GM23248 (cell line): ENCODE measurements around the gene RAB36. TPM values are rescaled to one million over a fixed set of nuclear protein-coding genes. Genes with fewer than 3 reads are reported as not detected.

Experiments used
- DNase-seq: peaks from one replicate; pipeline ENCODE4 v3.0.0-alpha.2; 2015
- H2AFZ ChIP-seq: fragments of 200-600 bp; sonication (generic); 2 replicates; pipeline ENCODE4 v1.6.1; 2016; ENCODE audit warnings: antibody characterized with exemption
- H3F3A ChIP-seq: fragments of 200-600 bp; sonication (generic); 2 replicates; pipeline ENCODE4 v1.6.1; 2016; ENCODE audit warnings: mild to moderate bottlenecking, antibody characterized with exemption, mixed run types; ENCODE audit not compliant: insufficient read depth
- H3K27ac ChIP-seq: fragments of 200-600 bp; sonication (generic); 2 replicates; pipeline ENCODE4 v1.5.1; 2016; ENCODE audit warnings: mild to moderate bottlenecking
- H3K27me3 ChIP-seq: fragments of 200-600 bp; sonication (generic); replicated peaks from 2 replicates; pipeline ENCODE4 v1.6.1; 2016; ENCODE audit warnings: mild to moderate bottlenecking; ENCODE audit not compliant: insufficient read depth
- H3K36me3 ChIP-seq: fragments of 200-600 bp; sonication (generic); 2 replicates; pipeline ENCODE4 v1.6.1; 2016; ENCODE audit warnings: low read depth, mild to moderate bottlenecking
- H3K4me1 ChIP-seq: fragments of 200-600 bp; sonication (generic); 2 replicates; pipeline ENCODE4 v1.6.1; 2016; ENCODE audit warnings: mild to moderate bottlenecking; ENCODE audit not compliant: insufficient read depth
- H3K4me2 ChIP-seq: fragments of 200-600 bp; sonication (generic); one replicate; pipeline ENCODE4 v1.6.1; 2016; ENCODE audit warnings: mild to moderate bottlenecking; ENCODE audit not compliant: unreplicated experiment
- H3K4me3 ChIP-seq: fragments of 200-600 bp; sonication (generic); 2 replicates; pipeline ENCODE4 v1.5.1; 2016; ENCODE audit warnings: mild to moderate bottlenecking
- H3K79me2 ChIP-seq: fragments of 200-600 bp; sonication (generic); 2 replicates; pipeline ENCODE4 v1.6.1; 2016; ENCODE audit warnings: mild to moderate bottlenecking; ENCODE audit not compliant: insufficient read depth
- H3K9ac ChIP-seq: fragments of 200-600 bp; sonication (generic); 2 replicates; pipeline ENCODE4 v1.6.1; 2016; ENCODE audit warnings: mild to moderate bottlenecking
- H3K9me2 ChIP-seq: fragments of 200-600 bp; sonication (generic); 2 replicates; pipeline ENCODE4 v1.6.1; 2016; ENCODE audit warnings: mixed run types, mild to moderate bottlenecking, moderate library complexity; ENCODE audit not compliant: insufficient read depth
- H3K9me3 ChIP-seq: fragments of 200-600 bp; sonication (generic); one replicate; pipeline ENCODE4 v1.6.1; 2017; ENCODE audit warnings: low read depth
- H4K20me1 ChIP-seq: fragments of 200-600 bp; sonication (generic); 2 replicates; pipeline ENCODE4 v1.6.0; 2016; ENCODE audit not compliant: insufficient read depth
- EZH2 ChIP-seq: fragments of 200-600 bp; sonication (generic); IDR thresholded peaks from 2 replicates; pipeline ENCODE4 v1.6.1; 2018; ENCODE audit warnings: antibody characterized with exemption, mild to moderate bottlenecking; ENCODE audit not compliant: insufficient read depth, poor library complexity, severe bottlenecking
- EZH2phosphoT487 ChIP-seq: fragments of 200-600 bp; sonication (generic); IDR thresholded peaks from 2 replicates; pipeline ENCODE4 v1.6.1; 2018; ENCODE audit warnings: antibody characterized with exemption, moderate library complexity, mild to moderate bottlenecking, low read depth; ENCODE audit not compliant: insufficient read depth
- WGBS, 2 experiments: methylation state at CpG; one replicate each; pipeline ENCODE4 v1.1.6; 2015 to 2017; ENCODE audit warnings: low lambda C conversion rate in 2 of 2, low coverage in 1 of 2; ENCODE audit errors: missing lambda C conversion rate in 2 of 2; 5-methylcytosine and 5-hydroxymethylcytosine counted together
- in situ Hi-C: fragments of 300-500 bp; cut with MboI; formaldehyde crosslinking; loops from 2 replicates; pipeline ENCODE4 v1.15.0; 2020
- polyA plus RNA-seq: library from polyadenylated mRNA; unstranded; fragments of >200 nt; fragmentation: Nextera tagmentation; extraction: Ambion mirVana; gene quantifications from 2 replicates; pipeline ENCODE4 v1.2.1, GENCODE V29; 2016
- total RNA-seq: library from RNA; depleted of rRNA; stranded (reverse); fragments of >200 nt; shearing (Covaris generic); gene quantifications from 2 replicates; pipeline ENCODE4 v1.2.3, GENCODE V29; 2014

The RAB36 gene
- total and polyA plus RNA-seq, 2 experiments from 2014 or later, result 3.5 to 6.8 TPM

DNA sequence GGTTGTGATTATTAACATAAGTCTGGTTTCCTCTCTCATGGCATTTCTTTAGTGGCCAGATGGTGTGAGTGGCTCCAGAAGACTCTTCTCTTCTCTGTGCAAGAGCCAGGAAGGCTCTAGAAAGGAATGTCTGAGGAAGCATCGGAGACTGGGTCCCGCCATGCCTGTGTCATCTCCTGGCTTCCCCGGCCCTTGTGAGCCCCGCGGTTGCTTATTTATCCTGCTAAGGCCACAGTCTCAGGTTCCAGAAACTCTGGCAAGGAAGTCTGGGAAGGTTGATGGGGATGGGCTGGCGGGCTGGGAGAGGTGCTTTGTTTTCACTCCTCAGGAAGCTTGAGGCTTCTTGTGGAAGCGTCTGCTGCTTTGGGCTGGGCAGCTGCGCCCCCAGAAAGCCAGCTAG is 53.9 kb downstream of the RAB36 start:
- no peak overlapping the region for H2AFZ ChIP-seq
- TF ChIP-seq EZH2phosphoT487 (no peak), EZH2 (no peak)
- no peaks in the 10 kb centered on the region for H3K9me3 ChIP-seq
- peaks cover 98% of the 10 kb centered on the region for H3K79me2 ChIP-seq
- H3K36me3 ChIP-seq, result no peaks in the 10 kb centered on the region
- no peak overlapping the region for H3K9ac ChIP-seq
- no peak overlapping the region for H3K4me3 ChIP-seq
- no peaks in the 10 kb centered on the region for H4K20me1 ChIP-seq
- H3K27ac ChIP-seq, result no peak overlapping the region
- 91 to 93% methylated on average over 8 of the region's 8 CpGs for WGBS, 2 experiments
- H3K9me2 ChIP-seq, result no peaks in the 10 kb centered on the region
- H3K4me2 ChIP-seq, result no peak overlapping the region
- peaks cover 2% of the 10 kb centered on the region; the same call in 1 of the 2 replicates for H3F3A ChIP-seq
- H3K27me3 ChIP-seq, result no peaks in the 10 kb centered on the region
- peaks cover 7% of the 10 kb centered on the region; the same call in 1 of the 2 replicates for H3K4me1 ChIP-seq
- in situ Hi-C loops, result loop anchor here (25.0 kb wide), 1 partner anchor 338 kb away; no protein-coding TSS in a partner anchor
- DNase-seq, result no peak

DNA sequence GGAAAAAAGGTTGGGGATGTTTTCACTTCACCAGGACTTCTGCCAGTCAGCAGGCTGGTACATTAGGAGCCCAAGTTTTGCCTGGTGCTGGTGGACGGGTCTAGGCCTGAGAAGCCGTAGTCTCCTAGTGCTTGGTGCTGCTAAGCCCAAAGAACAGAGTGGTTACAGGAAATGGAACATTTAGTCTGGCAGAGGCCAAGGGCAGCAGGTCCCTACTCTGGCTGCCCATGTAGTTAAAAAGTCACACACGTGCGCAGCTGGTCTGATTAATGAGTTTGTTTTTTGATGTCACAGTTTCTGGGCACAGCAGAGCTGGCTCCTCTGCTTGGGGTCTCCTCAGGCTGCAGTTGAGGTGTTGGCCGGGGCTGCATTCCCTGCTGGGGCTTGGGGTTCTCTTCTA is 55.6 kb downstream of the RAB36 start:
- TF ChIP-seq EZH2phosphoT487, result no peak
- no peak for TF ChIP-seq EZH2
- H3K9me2 ChIP-seq, result no peaks in the 10 kb centered on the region
- 93% methylated on average over 5 of the region's 5 CpGs for WGBS, 2 experiments
- peaks cover 14% of the 10 kb centered on the region for H3F3A ChIP-seq
- peaks cover 24% of the 10 kb centered on the region for H3K4me1 ChIP-seq
- H3K4me3 ChIP-seq, result no peak overlapping the region
- peaks cover 95% of the 10 kb centered on the region for H3K79me2 ChIP-seq
- H3K9ac ChIP-seq, result no peak overlapping the region
- H3K27me3 ChIP-seq, result no peaks in the 10 kb centered on the region
- no peak overlapping the region for H3K27ac ChIP-seq
- in situ Hi-C loops, result no loop called here
- no peaks in the 10 kb centered on the region for H4K20me1 ChIP-seq
- no peaks in the 10 kb centered on the region for H3K36me3 ChIP-seq
- no peak for DNase-seq
- H3K9me3 ChIP-seq, result no peaks in the 10 kb centered on the region
- no peak overlapping the region for H2AFZ ChIP-seq
- no peak overlapping the region for H3K4me2 ChIP-seq

DNA sequence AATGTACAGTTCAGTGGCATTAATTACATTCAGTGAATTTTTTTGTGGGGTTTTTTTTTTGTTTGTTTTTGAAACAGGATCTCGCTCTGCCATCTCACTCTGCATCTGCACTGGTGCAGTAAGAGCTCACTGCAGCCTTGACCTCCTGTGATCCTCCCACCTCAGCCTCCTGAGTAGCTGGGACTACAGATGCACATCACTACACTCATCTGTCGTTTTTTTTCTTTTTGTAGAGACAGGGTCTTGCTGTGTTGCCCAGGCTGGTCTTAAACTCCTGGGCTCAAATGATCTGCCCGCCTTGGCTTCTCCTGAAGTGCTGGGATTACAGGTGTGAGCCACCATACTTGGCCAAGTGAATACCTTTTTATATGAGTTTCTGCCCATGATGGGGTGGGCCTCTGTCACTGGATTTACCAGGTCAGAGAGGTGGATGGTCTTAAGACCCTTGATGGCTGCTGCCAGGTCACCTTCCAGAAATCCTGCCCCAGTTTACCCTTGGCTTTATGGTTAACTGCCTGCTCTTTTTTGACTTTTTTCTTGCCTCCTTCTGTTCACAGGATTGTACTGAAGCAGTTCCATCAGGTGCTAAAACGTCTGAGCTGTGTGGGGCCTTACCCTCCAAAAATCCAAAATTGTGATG is 57.7 kb downstream of the RAB36 start:
- Histone ChIP-seq H4K20me1 (no peaks in the 10 kb centered on the region), H3K27ac (no peak overlapping the region), H3K4me3 (no peak overlapping the region), H3K9me3 (no peaks in the 10 kb centered on the region), H3K9me2 (no peaks in the 10 kb centered on the region), H3K36me3 (no peaks in the 10 kb centered on the region), H3K79me2 (peaks cover 94% of the 10 kb centered on the region), H3K9ac (no peak overlapping the region), H3K27me3 (no peaks in the 10 kb centered on the region), H3K4me2 (no peak overlapping the region), H3F3A (peaks cover 14% of the 10 kb centered on the region), H3K4me1 (peaks cover 24% of the 10 kb centered on the region), H2AFZ (no peak overlapping the region)
- DNase-seq, result no peak
- in situ Hi-C loops, result no loop called here
- WGBS, 2 experiments, result 88 to 90% methylated on average over 4 of the region's 4 CpGs
- no peak for TF ChIP-seq EZH2phosphoT487

DNA sequence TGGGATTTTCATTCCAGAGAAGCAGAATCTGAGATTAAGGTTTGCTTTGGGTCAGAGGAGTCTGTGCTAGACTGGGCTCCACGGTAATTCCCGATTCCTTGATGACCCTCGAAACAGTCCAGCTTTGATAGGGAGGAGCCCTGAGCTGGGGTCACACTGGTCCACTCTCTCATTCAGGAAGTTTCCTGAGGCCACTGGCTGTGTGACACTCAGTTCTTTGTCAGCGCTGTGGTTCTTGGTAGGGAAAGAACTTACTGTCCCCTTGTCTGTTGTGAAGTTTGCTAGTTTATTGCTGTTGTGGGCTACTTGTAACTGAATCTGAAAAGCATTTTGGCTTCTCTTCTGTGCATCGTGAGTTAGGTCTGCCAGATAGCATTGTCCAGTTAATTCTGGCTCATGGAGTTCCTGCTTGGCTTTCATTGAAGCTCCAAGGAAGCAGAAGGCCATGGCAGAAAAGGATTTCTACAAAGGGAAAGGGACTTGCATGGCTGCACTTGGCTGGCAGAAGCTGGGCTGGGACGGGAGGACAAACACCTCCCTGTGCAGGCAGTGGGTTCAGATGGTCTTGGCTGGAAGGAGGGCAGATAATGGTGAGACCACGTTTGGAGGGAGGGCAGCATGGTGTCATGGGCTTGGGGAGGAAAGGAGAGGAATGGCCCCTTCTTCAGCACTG is 58.3 kb downstream of the RAB36 start:
- Histone ChIP-seq H3K9me3 (no peaks in the 10 kb centered on the region), H3K79me2 (peaks cover 94% of the 10 kb centered on the region), H3K36me3 (no peaks in the 10 kb centered on the region), H3K4me2 (no peak overlapping the region), H3K27ac (peak overlapping the region; percentile 53), H3K9ac (0 out of 2 replicates have a peak overlapping the region, but pooled peaks have one; percentile 21), H3K4me3 (no peak overlapping the region), H3K27me3 (no peaks in the 10 kb centered on the region), H2AFZ (no peak overlapping the region), H4K20me1 (no peaks in the 10 kb centered on the region), H3K9me2 (no peaks in the 10 kb centered on the region), H3F3A (peaks cover 14% of the 10 kb centered on the region), H3K4me1 (peaks cover 24% of the 10 kb centered on the region)
- 23 to 26% methylated on average over 7 of the region's 7 CpGs for WGBS, 2 experiments
- in situ Hi-C loops, result no loop called here
- DNase-seq, result no peak
- no peak for TF ChIP-seq EZH2
- no peak for TF ChIP-seq EZH2phosphoT487
